Measurements from ENCODE around the gene ACACB.

The ACACB gene

DNA sequence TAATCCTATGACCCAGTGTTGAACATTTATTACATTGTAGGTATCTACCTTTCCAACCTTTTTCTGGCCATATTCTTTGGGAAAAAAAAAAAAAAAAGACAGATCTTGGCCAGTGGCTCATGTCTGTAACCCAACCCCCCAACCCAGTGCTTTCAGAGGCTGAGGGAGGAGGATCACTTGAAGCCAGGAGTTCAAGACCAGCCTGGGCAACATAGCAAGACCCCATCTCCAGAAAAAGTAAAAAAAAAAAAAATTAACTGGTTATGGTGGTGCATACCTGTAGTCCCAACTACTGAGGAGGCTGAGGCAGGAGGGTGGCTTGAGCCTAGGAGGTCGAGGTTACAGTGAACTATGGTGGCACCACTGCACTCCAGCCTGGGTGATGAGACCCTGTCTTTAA is 58.1 kb downstream of the ACACB start:
- DNase-seq (ENCODE audit: low read depth): no peak

GRCh38 chr12:109178532-109178931 is 62.1 kb downstream of the ACACB start:
- DNase-seq (ENCODE audit: low read depth): no peak

DNA sequence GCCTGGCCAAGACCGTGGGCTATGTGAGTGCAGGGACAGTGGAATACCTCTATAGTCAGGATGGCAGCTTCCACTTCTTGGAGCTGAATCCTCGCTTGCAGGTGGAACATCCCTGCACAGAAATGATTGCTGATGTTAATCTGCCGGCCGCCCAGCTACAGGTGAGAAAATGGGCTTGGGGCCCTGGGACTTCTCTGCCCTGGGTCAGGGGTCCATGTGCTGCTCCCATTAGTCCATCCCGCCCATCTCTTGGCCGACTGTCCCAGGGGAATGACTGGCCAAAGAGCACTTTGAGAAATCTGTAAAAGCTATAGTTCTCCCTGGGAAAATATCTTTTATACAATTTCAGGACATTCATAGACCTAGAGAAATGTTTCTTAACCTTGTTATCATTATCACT is 63.5 kb downstream of the ACACB start:
- no peak for DNase-seq (ENCODE audit: low read depth)

- no peak for DNase-seq (ENCODE audit: low read depth)
Measured at GRCh38 chr12:109182041-109182839, 65.9 kb downstream of the ACACB start.

- no peak for DNase-seq (ENCODE audit: low read depth)
Measured at GRCh38 chr12:109185441-109185840, 69.1 kb downstream of the ACACB start.

GRCh38 chr12:109186993-109187653 is 70.7 kb downstream of the ACACB start:
- DNase-seq (ENCODE audit: low read depth): no peak

GRCh38 chr12:109188108-109188712 is 71.8 kb downstream of the ACACB start:
- DNase-seq (ENCODE audit: low read depth): no peak

DNA sequence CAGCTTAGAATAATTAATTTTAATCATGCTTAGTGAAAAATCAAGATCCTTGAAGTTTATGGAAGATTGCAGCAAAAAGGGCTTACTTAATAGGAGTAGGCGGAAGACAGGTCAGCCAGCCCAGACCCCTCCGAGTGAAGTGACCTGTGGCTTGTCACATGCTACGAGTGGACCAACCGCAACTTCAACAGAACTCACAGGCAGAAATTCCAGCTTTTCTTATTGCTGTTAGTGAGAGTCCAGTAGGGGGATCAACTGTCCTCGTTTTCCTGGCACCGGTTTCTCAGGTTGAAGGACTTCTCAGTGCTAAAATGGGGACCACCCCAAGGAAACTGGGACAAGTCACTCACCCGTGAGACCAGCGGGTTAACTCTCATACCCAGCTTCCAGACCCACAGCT is 72.9 kb downstream of the ACACB start:
- no peak for DNase-seq (ENCODE audit: low read depth)

DNA sequence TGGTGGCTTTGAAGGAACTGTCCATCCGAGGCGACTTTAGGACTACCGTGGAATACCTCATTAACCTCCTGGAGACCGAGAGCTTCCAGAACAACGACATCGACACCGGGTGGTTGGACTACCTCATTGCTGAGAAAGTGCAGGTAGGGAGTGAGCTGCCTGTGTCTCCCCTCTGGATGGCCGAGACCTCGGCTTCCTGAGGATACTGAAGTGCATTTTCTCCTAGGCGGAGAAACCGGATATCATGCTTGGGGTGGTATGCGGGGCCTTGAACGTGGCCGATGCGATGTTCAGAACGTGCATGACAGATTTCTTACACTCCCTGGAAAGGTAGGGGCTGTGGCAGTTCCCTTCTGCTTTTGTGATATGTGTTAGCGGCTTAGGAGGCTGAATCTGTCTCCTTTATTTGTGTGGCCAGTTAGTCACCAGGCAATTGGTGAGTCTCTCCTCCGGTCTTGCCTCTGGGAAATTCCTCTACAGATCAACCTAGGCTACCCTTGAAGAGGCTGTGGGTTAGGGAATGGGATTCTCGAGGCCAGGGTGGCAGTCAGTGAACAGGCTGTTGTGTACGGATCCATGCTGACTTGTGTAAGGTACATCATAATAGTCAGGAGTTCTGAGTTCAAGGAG is 75.3 kb downstream of the ACACB start:
- no peak for DNase-seq (ENCODE audit: low read depth)

DNA sequence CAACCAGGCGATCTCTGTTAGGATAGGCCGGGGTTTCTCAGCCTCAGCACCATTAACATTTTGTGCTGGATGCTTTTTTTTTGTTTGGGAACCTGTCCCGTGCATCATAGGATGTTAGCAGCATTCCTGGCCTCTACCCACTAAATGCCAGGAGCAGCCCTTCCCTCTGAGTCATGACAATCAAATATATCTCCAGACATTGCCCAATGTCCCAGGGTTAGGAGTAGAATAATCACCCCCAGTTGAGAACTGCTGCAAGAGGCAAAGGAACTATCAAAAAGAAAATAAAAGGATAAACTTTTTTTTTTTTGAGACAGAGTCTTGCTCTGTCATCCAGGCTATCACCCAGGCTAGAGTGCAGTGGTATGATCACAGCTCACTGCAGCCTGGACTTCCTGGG is 76.0 kb downstream of the ACACB start:
- no peak for DNase-seq (ENCODE audit: low read depth)

- DNase-seq (ENCODE audit: low read depth): no peak
Measured at GRCh38 chr12:109193896-109194295, 77.5 kb downstream of the ACACB start.

DNA sequence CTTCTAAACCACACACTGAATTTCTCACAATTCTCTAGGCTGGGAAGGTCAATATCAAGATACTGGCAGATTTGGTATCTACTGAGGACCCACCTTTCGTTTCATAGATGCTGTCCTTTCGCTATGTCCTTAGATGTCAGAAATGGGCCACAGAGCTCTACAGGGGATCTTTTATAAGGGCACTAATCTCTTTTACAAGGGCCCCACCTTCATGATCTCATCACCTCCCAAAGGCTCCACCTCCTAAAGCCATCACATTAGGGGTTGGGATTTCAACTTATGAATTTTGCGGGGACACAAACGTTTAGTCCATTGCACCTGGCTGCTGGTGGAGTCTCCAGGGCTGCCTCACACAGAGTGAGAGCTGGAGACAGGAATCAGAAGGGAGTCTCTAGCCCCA is 79.9 kb downstream of the ACACB start:
- no peak for DNase-seq (ENCODE audit: low read depth)

GRCh38 chr12:109197327-109197726 is 80.9 kb downstream of the ACACB start:
- no peak for DNase-seq (ENCODE audit: low read depth)

- no peak for DNase-seq (ENCODE audit: low read depth)
Measured at GRCh38 chr12:109199324-109199723, 82.9 kb downstream of the ACACB start.

- no peak for DNase-seq (ENCODE audit: low read depth)
Measured at GRCh38 chr12:109200825-109201495, 84.6 kb downstream of the ACACB start.

DNA sequence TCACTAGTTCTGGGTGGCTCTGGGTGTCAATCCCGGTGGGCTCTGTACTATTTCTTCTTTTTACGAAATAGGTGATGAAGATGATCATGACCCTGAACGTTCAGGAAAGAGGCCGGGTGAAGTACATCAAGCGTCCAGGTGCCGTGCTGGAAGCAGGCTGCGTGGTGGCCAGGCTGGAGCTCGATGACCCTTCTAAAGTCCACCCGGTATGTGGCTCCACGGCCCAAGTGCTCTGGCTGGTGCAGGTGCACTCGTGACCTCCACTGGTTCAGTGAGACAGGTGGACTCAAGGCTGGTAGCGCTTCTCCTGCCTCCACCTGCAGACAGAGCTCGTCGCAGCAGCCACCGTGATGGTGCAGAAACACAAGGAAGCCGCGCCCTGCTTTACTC is 85.1 kb downstream of the ACACB start:
- no peak for DNase-seq (ENCODE audit: low read depth)

DNA sequence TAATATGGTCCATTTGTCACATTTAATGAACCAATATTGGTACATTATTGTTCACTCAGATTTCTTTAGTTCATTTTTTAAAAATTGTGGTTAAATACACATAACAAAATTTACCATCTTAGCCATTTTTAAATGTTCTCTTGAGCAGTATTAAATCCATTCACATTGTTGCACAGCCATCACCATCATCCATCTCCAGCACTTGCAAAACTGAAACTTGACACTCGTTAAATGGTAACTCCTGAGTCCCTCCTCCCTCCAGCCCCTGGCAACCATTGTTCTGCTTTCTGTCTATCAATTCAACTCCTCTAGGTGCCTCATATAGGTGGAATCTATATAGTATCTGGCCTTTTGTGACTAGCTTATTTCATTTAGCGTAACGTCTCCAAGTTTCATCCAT is 86.4 kb downstream of the ACACB start:
- no peak for DNase-seq (ENCODE audit: low read depth)

GRCh38 chr12:109203480-109203879 is 87.1 kb downstream of the ACACB start:
- no peak for DNase-seq (ENCODE audit: low read depth)

DNA sequence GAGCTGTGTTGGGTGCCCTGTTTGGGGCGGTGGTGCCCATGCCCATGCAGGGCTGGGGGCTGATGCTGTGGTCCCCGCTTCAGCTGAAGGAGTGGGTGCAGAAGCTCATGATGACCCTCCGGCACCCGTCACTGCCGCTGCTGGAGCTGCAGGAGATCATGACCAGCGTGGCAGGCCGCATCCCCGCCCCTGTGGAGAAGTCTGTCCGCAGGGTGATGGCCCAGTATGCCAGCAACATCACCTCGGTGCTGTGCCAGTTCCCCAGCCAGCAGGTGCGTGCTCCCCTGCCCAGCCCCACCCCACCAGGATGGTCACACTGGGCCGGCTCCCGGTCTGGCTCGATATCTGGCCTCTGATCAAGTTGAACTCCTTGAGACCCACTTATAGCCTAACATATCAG is 92.7 kb downstream of the ACACB start:
- no peak for DNase-seq (ENCODE audit: low read depth)

- DNase-seq (ENCODE audit: low read depth): no peak
Measured at GRCh38 chr12:109212460-109213115, 96.2 kb downstream of the ACACB start.

DNA sequence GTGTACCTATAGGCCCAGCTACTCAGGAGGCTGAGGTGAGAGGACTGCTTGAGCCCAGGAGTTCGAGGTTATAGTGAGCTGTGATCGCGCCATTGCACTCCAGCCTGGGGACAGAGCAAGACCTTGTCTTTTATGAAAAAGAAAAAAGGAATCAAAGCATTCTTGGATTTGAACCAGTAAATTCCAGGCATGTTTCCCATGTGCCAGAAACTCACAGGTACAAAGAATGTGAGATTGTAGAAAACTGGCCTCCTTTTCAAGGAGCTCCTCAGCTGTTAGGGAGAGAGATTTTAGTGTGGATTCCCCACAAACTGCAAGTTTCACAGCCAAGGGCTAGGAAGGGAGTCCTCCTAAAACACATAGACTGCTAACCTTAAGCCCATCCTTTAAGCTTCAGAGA is 97.7 kb downstream of the ACACB start:
- no peak for DNase-seq (ENCODE audit: low read depth)

DNA sequence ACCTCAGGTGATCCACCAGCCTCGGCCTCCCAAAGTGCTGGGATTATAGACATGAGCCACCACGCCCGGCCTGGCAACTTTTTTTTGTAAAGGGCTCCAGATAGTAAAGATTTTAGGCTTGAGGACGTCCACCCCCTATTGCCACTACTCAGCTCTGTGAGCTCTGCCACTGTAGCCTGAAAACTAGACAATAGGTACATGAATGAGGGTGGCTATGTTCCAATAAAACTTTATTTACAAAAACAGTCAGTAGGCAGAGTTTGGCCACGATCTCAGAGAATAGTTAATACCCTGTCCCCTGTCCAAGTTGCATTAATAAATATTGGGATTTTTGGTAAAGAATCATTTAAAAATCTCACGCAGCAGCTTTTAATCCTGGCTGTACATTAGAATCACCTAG is 102.6 kb downstream of the ACACB start:
- DNase-seq (ENCODE audit: low read depth): no peak

Data from activated T-cell treated with anti-CD3 and anti-CD28 coated beads for 1 hour (primary cell).